EL (cell line): Measurements from ENCODE around the gene NLE1.
A peak's percentile ranks its signal among the peaks of the same experiment; 100 is the strongest.

Experiments used
- DNase-seq: peaks from one replicate; pipeline ENCODE4 v3.0.0-alpha.2; 2016

NLE1 gene

DNA sequence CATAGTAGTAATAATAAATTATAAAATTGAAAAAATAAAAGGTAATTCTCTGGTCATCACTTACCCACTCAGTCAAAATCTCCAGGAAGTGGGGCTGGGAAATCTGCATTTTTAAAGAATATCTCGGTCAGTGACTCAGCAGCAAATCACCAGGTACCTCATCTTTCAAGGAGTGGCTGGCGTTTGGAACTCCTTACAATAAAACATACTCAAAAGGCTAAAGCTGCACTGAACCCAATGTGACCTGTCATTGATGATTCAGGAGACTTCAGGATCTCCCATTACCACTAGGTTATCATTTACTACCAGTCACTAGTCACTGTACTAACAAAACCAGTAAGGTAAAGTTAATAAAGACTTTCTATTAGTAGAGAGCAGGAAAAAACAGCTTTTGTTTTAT lies 57.1 kb downstream of the NLE1 start:
- peak; percentile 76 for DNase-seq

DNA sequence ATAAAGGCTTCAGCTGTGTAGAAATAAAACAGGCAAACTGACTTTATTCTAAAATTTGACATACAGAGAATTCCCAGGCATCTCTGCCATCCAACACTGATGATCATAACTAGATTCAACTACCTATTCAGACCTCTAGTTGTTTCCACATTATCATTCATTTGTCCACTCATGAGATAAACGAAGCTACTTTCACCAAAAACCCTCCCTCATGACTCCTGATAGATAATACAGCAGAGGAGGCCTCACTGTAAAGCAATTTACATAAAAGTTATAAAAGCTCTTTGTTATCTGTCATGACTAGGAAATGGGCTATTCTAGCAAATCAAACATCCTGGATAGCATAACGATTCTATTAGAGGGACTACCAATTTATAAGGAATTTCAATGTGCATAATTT lies 59.0 kb downstream of the NLE1 start:
- no peak for DNase-seq

DNA sequence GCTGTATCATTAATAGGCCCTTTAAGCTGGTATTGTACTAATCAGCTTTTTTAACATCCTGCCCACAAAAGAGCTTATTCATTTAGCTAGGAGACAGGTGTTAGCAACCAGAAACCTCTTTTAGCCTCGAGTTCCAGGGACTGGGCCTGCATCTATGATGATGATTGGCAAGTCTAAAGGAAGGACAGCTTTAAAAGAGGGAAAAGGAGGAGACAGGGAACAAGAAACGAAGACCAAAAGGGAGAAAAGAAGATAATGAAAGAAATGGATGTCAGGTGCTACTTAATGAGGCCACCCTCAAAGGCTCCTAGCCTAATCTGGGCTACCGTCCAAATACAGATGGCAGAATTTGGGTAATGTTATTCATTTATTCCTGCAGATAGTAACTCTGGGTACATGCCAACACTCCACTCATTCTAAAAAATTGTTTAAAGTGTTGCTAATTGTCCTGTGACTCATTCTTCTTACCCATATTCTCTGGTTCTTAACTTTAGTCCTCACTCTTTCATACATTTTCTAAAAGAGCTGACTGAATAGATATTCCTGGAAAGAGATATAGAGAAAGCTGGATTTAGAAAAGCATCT lies 59.9 kb downstream of the NLE1 start:
- DNase-seq = peak; percentile 96

DNA sequence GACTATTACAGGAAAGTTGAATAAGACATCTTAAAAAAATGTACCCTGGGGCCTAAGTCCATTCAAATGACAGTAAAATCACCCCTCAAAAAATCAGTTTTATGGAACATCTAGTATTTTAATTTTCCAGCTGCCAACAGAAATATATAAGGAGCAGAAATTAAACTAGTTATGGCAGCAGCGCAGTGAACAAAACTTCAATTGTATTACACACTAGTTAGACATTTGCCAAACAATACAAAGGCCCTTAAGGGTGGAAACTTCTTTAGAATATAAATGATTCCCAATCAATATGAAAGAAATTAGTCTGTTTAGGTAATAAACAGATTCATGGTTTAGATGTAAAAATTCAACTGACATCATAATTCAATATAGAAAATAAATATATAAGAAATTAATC lies 60.5 kb downstream of the NLE1 start:
- no peak for DNase-seq

DNA sequence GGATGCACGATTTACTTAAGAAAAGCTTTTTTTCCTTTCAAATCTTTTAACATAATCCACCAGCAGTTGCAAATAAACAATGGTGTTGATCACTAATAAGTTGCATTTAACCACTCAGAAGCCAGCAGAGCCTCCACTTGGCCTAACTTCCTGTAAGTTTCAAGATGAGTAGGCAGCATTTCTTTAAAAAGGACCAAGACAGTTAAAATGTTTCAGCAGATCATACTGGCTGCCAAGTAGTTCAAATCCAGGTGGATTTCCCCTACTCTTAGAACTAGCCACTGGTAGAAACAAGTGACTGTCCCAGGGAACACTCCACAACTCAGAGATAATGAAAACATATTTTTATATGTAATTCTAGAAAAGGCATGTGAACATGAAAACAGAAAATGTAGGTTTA lies 61.6 kb downstream of the NLE1 start:
- DNase-seq = no peak

DNA sequence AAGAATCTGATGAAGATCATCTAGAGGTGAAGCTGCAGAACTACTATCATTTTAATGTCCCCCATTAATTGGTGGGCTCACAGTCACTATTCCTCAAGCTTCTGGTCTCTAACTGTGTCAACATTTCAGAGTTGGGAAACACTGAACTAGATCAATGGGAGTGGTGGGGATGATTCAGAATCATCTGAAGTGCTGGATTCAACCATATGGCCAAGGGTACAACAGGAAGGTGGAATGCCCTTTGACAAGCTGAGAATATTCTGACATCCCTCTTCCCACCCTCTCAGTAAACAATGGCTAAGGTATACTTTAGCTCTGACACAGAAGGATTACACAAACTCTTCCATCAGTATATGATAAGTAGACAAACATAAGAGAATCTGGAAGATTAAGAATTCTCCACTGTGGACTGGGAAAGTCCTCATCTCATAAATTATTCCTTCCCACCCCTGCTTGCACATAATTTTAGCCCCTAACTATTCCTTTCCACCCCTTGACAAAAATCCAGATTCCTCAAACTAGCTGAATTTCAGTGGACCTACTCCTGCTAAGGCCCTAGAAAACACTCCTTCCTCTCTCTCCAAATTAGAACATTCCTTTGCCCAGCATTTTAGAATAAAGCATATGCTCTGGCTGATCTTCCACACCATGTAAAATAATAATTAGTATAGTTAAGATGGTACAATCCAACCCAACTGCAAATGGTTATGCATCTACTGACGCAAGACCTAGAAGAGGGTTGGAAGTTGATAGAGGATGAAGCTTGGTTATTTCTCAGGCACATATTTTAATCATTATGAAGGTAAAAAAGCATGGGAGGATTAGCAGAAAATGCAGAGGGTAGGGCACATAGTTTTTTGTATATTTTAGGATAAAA lies 62.3 kb downstream of the NLE1 start:
- DNase-seq = peak; percentile 14
